Subcutaneous abdominal adipose tissue (tissue), 5 donors: ENCODE measurements around the gene HDAC10.

Experiments
- H3K27ac ChIP-seq: one replicate; pipeline ENCODE4 v1.7.0; 2013; ENCODE audit warnings: low read depth, mild to moderate bottlenecking, inconsistent platforms, low read length, moderate library complexity
- H3K27me3 ChIP-seq, 5 donors: one replicate each; pipeline ENCODE4 v1.7.0; 2013; ENCODE audit warnings: low read length in 5 of 5, inconsistent platforms in 1 of 5; ENCODE audit not compliant: control insufficient read depth in 5 of 5, insufficient read depth in 4 of 5
- H3K36me3 ChIP-seq, 5 donors: one replicate each; pipeline ENCODE4 v1.7.0; 2013; ENCODE audit warnings: low read length in 5 of 5; ENCODE audit not compliant: control insufficient read depth in 5 of 5, insufficient read depth in 5 of 5
- H3K4me1 ChIP-seq, 5 donors: one replicate each; pipeline ENCODE4 v1.7.0; 2013; ENCODE audit warnings: low read length in 5 of 5, mild to moderate bottlenecking in 3 of 5, moderate library complexity in 1 of 5; ENCODE audit not compliant: control insufficient read depth in 5 of 5, insufficient read depth in 5 of 5
- H3K4me3 ChIP-seq, 5 donors: one replicate each; pipeline ENCODE4 v1.7.0; 2013; ENCODE audit warnings: low read length in 5 of 5, low read depth in 1 of 5
- H3K9ac ChIP-seq, 5 donors: one replicate each; pipeline ENCODE4 v1.7.0; 2013; ENCODE audit warnings: low read length in 5 of 5, mild to moderate bottlenecking in 4 of 5, moderate library complexity in 3 of 5
- H3K9me3 ChIP-seq, 5 donors: one replicate each; pipeline ENCODE4 v1.7.0; 2013; ENCODE audit warnings: low read length in 5 of 5; ENCODE audit not compliant: control insufficient read depth in 5 of 5
- donor health status: healthy.
- donor health status: healthy.
- donor health status: healthy.
- donor health status: healthy.
- donor health status: healthy.

HDAC10 gene

DNA sequence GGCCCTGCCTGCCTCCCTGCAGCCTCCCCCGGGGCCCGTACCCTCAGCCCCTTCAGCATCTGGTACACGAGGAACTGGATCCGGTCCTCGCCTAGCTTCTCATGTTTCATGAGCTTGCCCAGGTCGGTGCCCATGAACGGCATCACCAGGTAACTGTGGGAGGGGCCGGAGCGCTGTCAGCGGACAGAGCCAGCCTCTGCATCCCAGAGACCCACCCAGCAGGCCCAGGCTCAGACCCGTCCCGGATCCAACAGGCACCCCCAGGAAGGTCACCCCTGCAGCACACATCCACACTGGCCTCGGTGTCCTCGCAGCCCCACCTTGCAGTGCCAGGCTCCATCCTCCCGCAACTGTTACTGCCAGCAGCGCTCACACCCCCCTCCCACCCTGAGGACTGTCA lies 6.0 kb upstream of the HDAC10 start:
- Histone ChIP-seq H3K9me3 (no peaks in the 10 kb centered on the region), H3K4me3 (no peak overlapping the region), H3K36me3 (peaks cover 0 to 6% (median 0%) of the 10 kb centered on the region in 5 donors), H3K27me3 (peaks cover 6 to 21% (median 12%) of the 10 kb centered on the region in 5 donors), H3K4me1 (peaks cover 0 to 17% (median 13%) of the 10 kb centered on the region in 5 donors), H3K27ac (no peak overlapping the region), H3K9ac (no peak overlapping the region)

DNA sequence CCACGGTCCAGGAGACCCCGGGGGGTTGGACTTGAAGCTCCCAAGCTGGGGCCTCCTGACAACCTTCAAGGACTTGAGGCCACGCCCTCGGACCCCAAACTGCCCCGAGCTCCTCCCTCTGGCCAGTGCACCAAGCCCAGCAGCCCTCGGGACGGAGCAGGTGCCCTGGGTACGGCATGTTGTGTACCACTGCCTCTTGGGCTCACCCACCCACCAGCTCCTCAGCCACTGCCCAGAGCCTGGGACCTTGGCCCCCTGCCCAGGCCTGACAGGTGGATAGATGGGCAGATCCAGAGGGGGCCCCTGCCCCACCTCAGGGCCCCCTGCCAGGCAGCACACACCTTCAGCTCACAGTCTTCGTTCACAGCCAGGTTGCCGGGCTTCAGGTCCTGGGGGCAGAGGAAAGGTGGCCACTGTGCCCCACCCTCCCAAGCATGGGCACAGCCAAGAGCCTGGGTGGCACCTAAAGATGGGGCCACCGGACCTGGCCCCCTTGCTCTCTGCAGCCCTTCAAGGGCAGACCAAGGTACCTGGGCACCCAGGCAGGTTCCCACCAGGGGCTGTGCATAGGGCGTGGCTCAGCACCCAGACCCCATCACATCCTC lies 5.3 kb upstream of the HDAC10 start:
- Histone ChIP-seq H3K9me3 (no peaks in the 10 kb centered on the region), H3K4me1 (peaks cover 0 to 22% (median 18%) of the 10 kb centered on the region in 5 donors), H3K4me3 (no peak overlapping the region), H3K36me3 (peaks cover 0 to 6% (median 0%) of the 10 kb centered on the region in 5 donors), H3K27me3 (peaks cover 5 to 20% (median 10%) of the 10 kb centered on the region in 5 donors), H3K9ac (no peak overlapping the region), H3K27ac (no peak overlapping the region)

DNA sequence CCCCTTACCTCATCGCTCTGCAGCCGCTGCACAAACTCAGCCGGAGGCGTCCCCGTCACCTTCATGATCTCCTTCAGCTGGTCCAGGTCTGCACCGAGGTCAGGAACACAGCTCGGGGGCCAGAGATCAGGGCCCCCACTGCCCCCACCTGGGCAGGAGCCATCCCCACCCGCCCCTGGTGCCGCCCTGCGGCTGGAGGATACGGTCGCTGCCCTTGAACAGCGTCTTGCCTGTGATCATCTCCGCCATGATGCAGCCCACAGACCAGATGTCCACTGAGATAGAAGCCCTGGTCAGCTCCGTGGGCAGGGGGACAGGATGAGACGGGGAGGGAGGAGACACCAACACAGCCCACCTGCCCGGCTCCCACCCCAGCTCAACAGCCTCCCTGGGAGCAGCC lies 4.5 kb upstream of the HDAC10 start:
- Histone ChIP-seq H3K9me3 (no peaks in the 10 kb centered on the region), H3K36me3 (peaks cover 0 to 6% (median 0%) of the 10 kb centered on the region in 5 donors), H3K27ac (no peak overlapping the region), H3K4me3 (no peak overlapping the region), H3K27me3 (peaks cover 5 to 20% (median 10%) of the 10 kb centered on the region in 5 donors), H3K4me1 (peaks cover 0 to 24% (median 18%) of the 10 kb centered on the region in 5 donors), H3K9ac (no peak overlapping the region)

DNA sequence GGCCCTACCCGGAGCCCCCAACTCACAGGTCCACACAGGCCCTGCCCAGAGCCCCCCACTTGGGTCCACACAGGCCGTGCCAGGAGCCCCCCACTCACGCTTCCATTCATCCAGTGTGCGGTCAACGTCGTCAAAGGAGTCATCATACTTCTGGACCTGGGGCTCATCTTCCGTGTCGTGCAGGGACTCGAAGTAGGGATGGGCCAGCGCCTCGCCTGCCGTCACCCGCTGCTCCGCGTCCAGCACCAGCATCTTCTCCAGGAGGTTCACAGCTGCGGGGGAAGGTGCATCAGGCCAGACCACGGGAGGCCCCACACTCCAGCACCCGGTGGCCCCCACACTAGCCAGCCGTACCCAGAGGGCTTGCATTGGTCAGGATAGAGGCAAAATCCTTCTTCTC lies 4.0 kb upstream of the HDAC10 start:
- no peak overlapping the region for H3K4me3 ChIP-seq
- no peaks in the 10 kb centered on the region for H3K9me3 ChIP-seq

GRCh38 chr22:50253941-50254340 lies 2.9 kb upstream of the HDAC10 start:
- peaks cover 5 to 32% (median 25%) of the 10 kb centered on the region in 5 donors for H3K4me1 ChIP-seq
- H3K4me3 ChIP-seq, result no peak overlapping the region
- peaks cover 5 to 16% (median 10%) of the 10 kb centered on the region in 5 donors for H3K27me3 ChIP-seq
- no peaks in the 10 kb centered on the region for H3K9me3 ChIP-seq
- H3K9ac ChIP-seq, result no peak overlapping the region
- H3K36me3 ChIP-seq, result peaks cover 0 to 6% (median 2%) of the 10 kb centered on the region in 5 donors
- H3K27ac ChIP-seq, result no peak overlapping the region

More for the DNA sequence above, 4.0 kb upstream of the HDAC10 start:
- H3K36me3 ChIP-seq, result peaks cover 0 to 6% (median 0%) of the 10 kb centered on the region in 5 donors
- H3K4me1 ChIP-seq, result peaks cover 3 to 24% (median 19%) of the 10 kb centered on the region in 5 donors
- H3K27me3 ChIP-seq, result peaks cover 5 to 18% (median 10%) of the 10 kb centered on the region in 5 donors
- no peak overlapping the region for H3K9ac ChIP-seq
- no peak overlapping the region for H3K27ac ChIP-seq

GRCh38 chr22:50253046-50253915 lies 2.2 kb upstream of the HDAC10 start:
- Histone ChIP-seq H3K9ac (no peak overlapping the region), H3K9me3 (no peaks in the 10 kb centered on the region), H3K4me1 (peaks cover 5 to 32% (median 26%) of the 10 kb centered on the region in 5 donors)

DNA sequence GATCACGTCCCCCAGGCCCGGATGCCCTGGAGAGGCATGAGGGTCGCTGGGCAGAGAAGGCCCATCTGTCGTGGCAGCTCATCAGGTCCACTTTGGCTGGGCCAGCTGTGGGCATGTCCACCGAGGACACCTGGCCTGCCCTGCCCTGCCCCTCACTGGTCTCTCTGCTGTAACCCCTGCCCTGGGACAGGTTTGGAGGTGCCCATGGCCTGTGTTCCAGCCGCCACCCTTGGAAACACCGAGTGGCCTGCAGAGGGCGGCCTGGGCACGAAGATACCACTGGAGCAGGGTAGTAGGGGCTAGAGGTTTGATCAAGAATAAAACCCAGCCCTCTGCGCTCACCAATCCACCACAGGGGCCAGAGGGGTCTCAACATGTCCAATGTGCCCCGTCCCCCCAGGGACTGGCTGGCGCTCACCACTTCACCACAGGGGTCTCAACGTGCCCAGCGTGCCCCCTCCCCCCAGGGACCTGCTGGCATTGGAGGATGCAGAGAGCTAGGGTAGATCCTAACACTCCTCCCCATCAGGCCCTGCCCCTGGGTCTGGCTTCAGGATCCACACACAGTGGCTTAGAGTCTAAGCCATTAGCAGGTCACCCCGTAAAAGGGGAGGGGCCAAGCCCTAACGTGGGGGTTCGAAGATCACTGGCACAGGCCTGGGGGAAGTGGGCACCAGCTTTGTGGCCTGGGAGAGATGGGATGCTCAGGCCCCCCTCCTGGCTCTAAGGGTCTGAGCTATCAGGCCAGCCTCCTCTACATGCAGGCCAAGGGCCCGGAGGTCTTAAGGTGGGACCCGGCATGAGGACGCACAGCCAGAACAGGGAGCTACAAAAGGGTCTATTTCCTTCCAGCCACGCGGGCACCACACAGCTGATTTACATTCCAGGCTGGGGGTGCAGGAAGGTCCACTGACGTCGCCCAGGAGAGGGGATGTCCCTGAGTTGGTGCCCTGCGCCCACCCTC lies 1.3 kb upstream of the HDAC10 start:
- peaks cover 0 to 10% (median 5%) of the 10 kb centered on the region in 5 donors for H3K27me3 ChIP-seq
- H3K36me3 ChIP-seq, result peaks cover 0 to 9% (median 7%) of the 10 kb centered on the region in 5 donors
- H3K27ac ChIP-seq, result peak overlapping the region; percentile 16
- peaks cover 5 to 38% (median 26%) of the 10 kb centered on the region in 5 donors for H3K4me1 ChIP-seq
- no peaks in the 10 kb centered on the region for H3K9me3 ChIP-seq
- peak overlapping the region in 4 of 5 donors; percentile 17 to 90 (median 80) for H3K4me3 ChIP-seq
- H3K9ac ChIP-seq, result no peak overlapping the region

More at GRCh38 chr22:50253046-50253915, 2.2 kb upstream of the HDAC10 start:
- Histone ChIP-seq H3K36me3 (peaks cover 0 to 6% (median 2%) of the 10 kb centered on the region in 5 donors), H3K27ac (no peak overlapping the region), H3K4me3 (no peak overlapping the region), H3K27me3 (peaks cover 0 to 15% (median 10%) of the 10 kb centered on the region in 5 donors)

DNA sequence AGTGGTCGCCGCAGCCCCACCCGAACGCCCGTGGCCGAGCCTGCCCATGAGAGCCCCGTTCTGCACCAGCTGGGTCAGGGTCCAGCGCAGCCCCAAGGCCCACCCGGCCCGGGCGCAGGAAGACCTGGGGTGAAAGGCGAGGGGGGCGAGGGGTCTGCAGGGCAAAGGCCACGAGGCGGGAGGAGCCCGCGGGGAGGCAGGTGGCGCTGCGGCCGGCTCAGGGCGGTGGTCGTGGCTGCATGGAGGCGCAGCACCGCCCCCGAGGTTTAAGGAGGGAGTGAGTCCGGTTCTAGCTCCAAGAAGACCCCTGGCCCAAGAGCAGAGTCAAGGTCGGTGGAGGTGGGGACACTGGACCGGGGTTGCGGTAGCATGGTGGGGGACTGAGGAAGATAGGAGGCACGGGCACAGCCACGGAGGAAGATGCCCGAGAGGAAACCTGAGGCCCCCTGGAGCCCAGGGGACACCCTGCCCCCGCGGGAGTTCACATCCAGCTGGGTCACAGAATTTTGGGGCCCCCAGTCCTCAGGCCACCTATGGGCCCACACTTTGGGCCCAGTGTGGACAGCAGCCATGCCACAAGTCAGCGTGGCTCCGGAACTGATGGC lies 514 bp upstream of the HDAC10 start:
- Histone ChIP-seq H3K27ac (peak overlapping the region; percentile 16), H3K4me1 (peaks cover 5 to 39% (median 26%) of the 10 kb centered on the region in 5 donors), H3K4me3 (peak overlapping the region in 4 of 5 donors; percentile 72 to 90 (median 82)), H3K9me3 (no peaks in the 10 kb centered on the region), H3K9ac (peak overlapping the region in 2 of 5 donors; percentile 65 to 85), H3K27me3 (peaks cover 0 to 4% (median 2%) of the 10 kb centered on the region in 5 donors), H3K36me3 (peaks cover 0 to 12% (median 10%) of the 10 kb centered on the region in 5 donors)

DNA sequence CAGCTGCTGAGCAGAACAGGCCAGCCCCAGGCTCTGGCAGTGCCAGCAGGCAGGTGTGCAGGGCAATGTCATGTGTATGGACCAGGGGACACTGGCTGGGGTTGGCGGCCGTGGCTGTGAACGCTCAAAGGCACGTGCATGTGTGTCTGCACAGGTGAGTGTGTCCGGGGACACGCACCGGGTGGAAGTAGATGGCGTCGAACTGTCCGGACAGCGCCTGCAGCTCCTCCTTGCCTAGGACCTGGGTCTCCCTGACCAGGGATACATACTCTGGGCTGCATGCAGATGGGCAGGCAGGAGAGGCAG lies 863 bp downstream of the HDAC10 start:
- H3K9ac ChIP-seq, result peak overlapping the region in 4 of 5 donors; percentile 63 to 87 (median 74)
- peaks cover 0 to 20% (median 18%) of the 10 kb centered on the region in 5 donors for H3K36me3 ChIP-seq
- H3K9me3 ChIP-seq, result no peaks in the 10 kb centered on the region
- H3K27me3 ChIP-seq, result no peaks in the 10 kb centered on the region
- peak overlapping the region in 4 of 5 donors; percentile 72 to 90 (median 82) for H3K4me3 ChIP-seq
- peaks cover 5 to 50% (median 36%) of the 10 kb centered on the region in 5 donors for H3K4me1 ChIP-seq
- H3K27ac ChIP-seq, result no peak overlapping the region
